ENCODE results near the gene PLXDC2. TPM values are rescaled to one million over a fixed set of nuclear protein-coding genes. Genes with fewer than 3 reads are reported as not detected.

Gene PLXDC2
- total RNA-seq, 2 donors from 2014 or later = 19.5 to 26.4 TPM

GRCh38 chr10:19917751-19918478 is 101.7 kb downstream of the PLXDC2 start:
- TF ChIP-seq, protein P1, sequence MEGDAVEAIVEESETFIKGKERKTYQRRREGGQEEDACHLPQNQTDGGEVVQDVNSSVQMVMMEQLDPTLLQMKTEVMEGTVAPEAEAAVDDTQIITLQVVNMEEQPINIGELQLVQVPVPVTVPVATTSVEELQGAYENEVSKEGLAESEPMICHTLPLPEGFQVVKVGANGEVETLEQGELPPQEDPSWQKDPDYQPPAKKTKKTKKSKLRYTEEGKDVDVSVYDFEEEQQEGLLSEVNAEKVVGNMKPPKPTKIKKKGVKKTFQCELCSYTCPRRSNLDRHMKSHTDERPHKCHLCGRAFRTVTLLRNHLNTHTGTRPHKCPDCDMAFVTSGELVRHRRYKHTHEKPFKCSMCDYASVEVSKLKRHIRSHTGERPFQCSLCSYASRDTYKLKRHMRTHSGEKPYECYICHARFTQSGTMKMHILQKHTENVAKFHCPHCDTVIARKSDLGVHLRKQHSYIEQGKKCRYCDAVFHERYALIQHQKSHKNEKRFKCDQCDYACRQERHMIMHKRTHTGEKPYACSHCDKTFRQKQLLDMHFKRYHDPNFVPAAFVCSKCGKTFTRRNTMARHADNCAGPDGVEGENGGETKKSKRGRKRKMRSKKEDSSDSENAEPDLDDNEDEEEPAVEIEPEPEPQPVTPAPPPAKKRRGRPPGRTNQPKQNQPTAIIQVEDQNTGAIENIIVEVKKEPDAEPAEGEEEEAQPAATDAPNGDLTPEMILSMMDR (conservative IDR thresholded peaks at IDR 0.05) = no peak
- Histone ChIP-seq H3K27ac (ENCODE audit: low read depth, low read length) (no peak overlapping the region), H3K36me3 (ENCODE audit: control insufficient read depth, insufficient read depth, low read length) (no peaks in the 10 kb centered on the region), H3K27me3 (ENCODE audit: control insufficient read depth, insufficient read depth, low read length, poor library complexity, severe bottlenecking) (no peaks in the 10 kb centered on the region), H3K9ac (ENCODE audit: extremely low read depth, low read length, poor library complexity, severe bottlenecking) (no peak overlapping the region), H3K4me3 (ENCODE audit: low read length) (no peak overlapping the region), H3K9me3 (ENCODE audit: control insufficient read depth, low read length) (no peaks in the 10 kb centered on the region), H3K4me1 (ENCODE audit: control insufficient read depth, insufficient read depth, low read length) (no peaks in the 10 kb centered on the region)
- H3K27me3 Mint-ChIP-seq (ENCODE audit: insufficient read depth) = no peaks in the 10 kb centered on the region
- H3K4me1 Mint-ChIP-seq = peaks cover 22% of the 10 kb centered on the region
- no peak for DNase-seq
- H3K36me3 Mint-ChIP-seq (ENCODE audit: low read depth) = no peaks in the 10 kb centered on the region
- no peak overlapping the region for H3K4me3 Mint-ChIP-seq
- peaks cover 3% of the 10 kb centered on the region for H3K9me3 Mint-ChIP-seq
- H3K27ac Mint-ChIP-seq = no peak overlapping the region
- 79 to 92% methylated on average over 3 of the region's 3 CpGs for WGBS, 2 experiments (ENCODE audit: insufficient coverage in 1 of 2, insufficient read length in 1 of 2)

GRCh38 chr10:19918794-19919193 is 102.6 kb downstream of the PLXDC2 start:
- DNase-seq = no peak
- H3K27ac ChIP-seq (ENCODE audit: low read depth, low read length) = no peak overlapping the region

DNA sequence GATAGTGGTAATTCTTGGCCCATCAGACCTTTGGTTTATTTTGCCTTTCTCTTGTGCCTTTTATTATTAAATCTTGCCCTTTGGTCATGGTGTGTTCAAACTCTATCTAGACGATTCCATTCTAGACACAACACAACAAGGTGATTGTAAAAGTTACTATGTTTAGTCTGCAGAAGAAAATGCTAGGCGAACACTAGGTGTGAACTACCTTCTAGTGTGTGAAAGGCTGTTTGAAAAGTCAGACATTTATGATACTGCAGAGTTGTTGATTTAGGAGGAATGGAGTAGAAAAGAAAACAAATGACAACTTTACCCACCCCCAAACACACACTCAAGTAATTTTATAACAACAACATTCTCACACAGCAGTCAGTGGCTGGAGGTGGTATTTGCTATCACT is 103.4 kb downstream of the PLXDC2 start:
- Histone ChIP-seq H3K27ac (ENCODE audit: low read depth, low read length) (no peak overlapping the region), H3K9me3 (ENCODE audit: control insufficient read depth, low read length) (no peaks in the 10 kb centered on the region), H3K4me1 (ENCODE audit: control insufficient read depth, insufficient read depth, low read length) (no peaks in the 10 kb centered on the region), H3K27me3 (ENCODE audit: control insufficient read depth, insufficient read depth, low read length, poor library complexity, severe bottlenecking) (no peaks in the 10 kb centered on the region), H3K36me3 (ENCODE audit: control insufficient read depth, insufficient read depth, low read length) (no peaks in the 10 kb centered on the region), H3K9ac (ENCODE audit: extremely low read depth, low read length, poor library complexity, severe bottlenecking) (no peak overlapping the region), H3K4me3 (ENCODE audit: low read length) (no peak overlapping the region)
- no peak for DNase-seq
- Mint-ChIP-seq H3K36me3 (ENCODE audit: low read depth) (no peaks in the 10 kb centered on the region), H3K9me3 (no peaks in the 10 kb centered on the region), H3K4me1 (peaks cover 22% of the 10 kb centered on the region), H3K27me3 (ENCODE audit: insufficient read depth) (no peaks in the 10 kb centered on the region), H3K4me3 (no peak overlapping the region), H3K27ac (no peak overlapping the region)
- TF ChIP-seq, protein P1 (conservative IDR thresholded peaks at IDR 0.05) = no peak
- WGBS, 2 experiments (ENCODE audit: insufficient coverage in 1 of 2, insufficient read length in 1 of 2) = 88% methylated on average over 2 of the region's 2 CpGs; no CpG with 5 or more reads in 1 of the 2 experiments

More at GRCh38 chr10:19918794-19919193, 102.6 kb downstream of the PLXDC2 start:
- Histone ChIP-seq H3K4me1 (ENCODE audit: control insufficient read depth, insufficient read depth, low read length) (no peaks in the 10 kb centered on the region), H3K4me3 (ENCODE audit: low read length) (no peak overlapping the region), H3K36me3 (ENCODE audit: control insufficient read depth, insufficient read depth, low read length) (no peaks in the 10 kb centered on the region), H3K9me3 (ENCODE audit: control insufficient read depth, low read length) (no peaks in the 10 kb centered on the region), H3K9ac (ENCODE audit: extremely low read depth, low read length, poor library complexity, severe bottlenecking) (no peak overlapping the region), H3K27me3 (ENCODE audit: control insufficient read depth, insufficient read depth, low read length, poor library complexity, severe bottlenecking) (no peaks in the 10 kb centered on the region)
- TF ChIP-seq, protein P1 (conservative IDR thresholded peaks at IDR 0.05) = no peak
- no peak overlapping the region for H3K27ac Mint-ChIP-seq
- H3K9me3 Mint-ChIP-seq = peaks cover 3% of the 10 kb centered on the region
- H3K36me3 Mint-ChIP-seq (ENCODE audit: low read depth) = no peaks in the 10 kb centered on the region
- peaks cover 22% of the 10 kb centered on the region for H3K4me1 Mint-ChIP-seq
- H3K27me3 Mint-ChIP-seq (ENCODE audit: insufficient read depth) = no peaks in the 10 kb centered on the region
- no peak overlapping the region for H3K4me3 Mint-ChIP-seq
- 82 to 94% methylated on average over 2 to 4 of the region's 4 CpGs for WGBS, 2 experiments (ENCODE audit: insufficient coverage in 1 of 2, insufficient read length in 1 of 2)
